HG03175 (cell line): ENCODE results near the gene DNMT3L.
"Not testable (repeated sequence)": the region's sequence is repeated elsewhere in the genome, so short reads cannot be mapped to it uniquely, and the experiment has no call there.

Source experiments
- ATAC-seq: cut with Tn5 transposase; IDR thresholded peaks from one replicate; pipeline ENCODE4 v1.9.1; 2021; ENCODE audit warnings: mild to moderate bottlenecking, moderate library complexity; ENCODE audit not compliant: unreplicated experiment

The DNMT3L gene

DNA sequence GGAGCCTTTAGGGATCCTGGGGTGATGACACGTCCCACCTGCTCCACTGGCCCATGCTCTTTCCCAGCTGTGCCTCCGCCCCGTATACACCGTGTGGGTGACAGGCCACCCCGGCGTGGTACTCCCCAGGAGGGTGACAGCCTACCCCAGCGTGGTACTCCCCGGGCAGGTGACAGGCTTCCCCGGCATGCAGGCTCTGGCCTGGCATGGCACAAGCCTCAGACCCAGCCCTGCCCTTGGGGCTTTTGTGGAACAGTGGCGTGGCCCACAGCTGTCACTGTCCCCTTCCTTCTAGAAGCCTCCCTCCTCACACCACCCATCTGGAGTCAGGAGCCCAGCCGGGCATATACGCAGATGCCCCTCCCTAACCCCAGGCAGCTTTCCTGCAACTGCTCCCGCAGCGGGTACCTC, 33.5 kb upstream of the DNMT3L start:
- ATAC-seq: no peak

GRCh38 chr21:44294391-44295162, 32.9 kb upstream of the DNMT3L start:
- no peak for ATAC-seq

GRCh38 chr21:44293551-44294231, 32.0 kb upstream of the DNMT3L start:
- ATAC-seq: no peak

DNA sequence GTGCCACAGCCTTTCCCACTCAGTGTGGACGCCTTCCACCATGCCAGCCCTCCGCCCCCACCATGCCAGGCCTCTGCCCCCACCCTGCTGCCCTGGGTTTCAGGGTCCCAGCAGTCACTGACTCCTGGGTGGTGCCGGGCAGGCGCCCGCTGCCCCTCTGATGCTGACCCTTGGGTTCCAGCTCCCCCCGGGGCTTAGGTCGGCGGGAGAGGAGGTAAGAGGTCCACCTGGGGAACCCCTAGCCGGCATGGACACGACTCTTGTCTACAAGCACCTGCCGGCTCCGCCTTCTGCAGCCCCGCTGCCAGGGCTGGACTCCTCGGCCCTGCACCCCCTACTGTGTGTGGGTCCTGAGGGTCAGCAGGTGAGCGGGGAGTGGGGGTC, 31.1 kb upstream of the DNMT3L start:
- no peak for ATAC-seq

- ATAC-seq: no peak
Observed at GRCh38 chr21:44291936-44292811, 30.5 kb upstream of the DNMT3L start.

GRCh38 chr21:44291078-44291935, 29.6 kb upstream of the DNMT3L start:
- ATAC-seq: no peak

- ATAC-seq: no peak
Observed at GRCh38 chr21:44290327-44291077, 28.8 kb upstream of the DNMT3L start.

DNA sequence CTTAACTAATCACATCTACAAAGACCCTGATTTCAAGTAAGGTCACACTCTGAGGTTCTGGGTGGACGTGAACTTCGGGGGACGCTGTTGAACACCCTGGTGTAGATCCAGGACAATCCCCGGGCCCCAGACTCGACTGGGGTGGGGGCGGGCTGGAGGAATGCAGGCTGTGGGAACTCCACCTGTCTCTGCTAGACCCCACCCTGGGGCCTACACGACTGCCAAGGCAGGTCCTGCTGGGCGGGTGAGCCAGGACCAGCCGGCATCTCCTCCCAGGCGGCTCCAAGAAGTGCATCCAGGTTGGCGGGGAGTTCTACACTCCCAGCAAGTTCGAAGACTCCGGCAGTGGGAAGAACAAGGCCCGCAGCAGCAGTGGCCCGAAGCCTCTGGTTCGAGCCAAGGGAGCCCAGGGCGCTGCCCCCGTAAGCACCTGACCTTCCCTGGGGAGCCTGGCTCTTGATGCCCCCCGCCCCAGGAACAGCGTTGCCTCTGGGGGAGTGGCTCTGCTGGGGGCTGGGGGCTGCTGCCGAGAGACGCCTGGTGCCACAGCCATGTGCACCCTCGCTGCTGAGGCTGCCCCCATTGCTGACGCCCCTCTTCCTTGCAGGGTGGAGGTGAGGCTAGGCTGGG, 27.8 kb upstream of the DNMT3L start:
- no peak for ATAC-seq

DNA sequence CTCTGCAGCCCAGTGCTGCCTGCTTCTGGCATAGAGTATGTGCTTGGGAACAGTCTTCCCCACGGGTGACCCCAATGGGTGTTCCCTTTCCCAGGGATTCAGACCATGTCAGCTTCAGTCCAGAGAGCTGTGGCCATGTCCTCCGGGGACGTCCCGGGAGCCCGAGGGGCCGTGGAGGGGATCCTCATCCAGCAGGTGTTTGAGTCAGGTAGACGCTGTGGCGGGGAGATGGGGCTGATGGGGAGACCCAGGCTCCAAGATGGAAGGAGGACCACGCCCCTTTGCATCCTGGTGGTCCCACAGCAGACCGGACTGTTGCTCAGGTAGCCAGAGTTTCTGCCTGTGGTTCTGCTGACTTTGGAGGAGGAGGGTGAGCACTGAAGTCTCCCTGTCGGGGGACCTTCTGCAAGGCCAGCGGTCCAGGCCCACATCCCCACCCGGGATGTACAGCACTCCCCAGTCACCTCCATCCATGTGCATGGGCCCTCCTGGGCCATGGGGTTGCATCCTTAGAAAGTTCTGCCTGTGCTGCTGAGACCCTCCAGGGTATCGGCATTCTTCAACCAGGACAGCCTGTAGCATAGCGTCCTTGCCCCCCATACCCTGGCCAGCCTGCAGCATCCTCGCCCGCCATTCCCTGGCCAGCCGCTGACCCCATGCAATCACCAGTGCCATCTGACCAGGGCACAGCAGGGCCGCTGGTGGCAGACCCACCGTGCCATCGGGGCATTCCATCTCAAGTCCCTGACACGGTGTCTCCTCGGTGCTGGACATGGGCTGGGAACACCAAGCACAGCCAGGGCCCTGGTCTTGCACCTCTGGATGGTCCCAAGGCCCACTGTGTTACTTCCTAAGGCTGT, 26.8 kb upstream of the DNMT3L start:
- no peak for ATAC-seq

DNA sequence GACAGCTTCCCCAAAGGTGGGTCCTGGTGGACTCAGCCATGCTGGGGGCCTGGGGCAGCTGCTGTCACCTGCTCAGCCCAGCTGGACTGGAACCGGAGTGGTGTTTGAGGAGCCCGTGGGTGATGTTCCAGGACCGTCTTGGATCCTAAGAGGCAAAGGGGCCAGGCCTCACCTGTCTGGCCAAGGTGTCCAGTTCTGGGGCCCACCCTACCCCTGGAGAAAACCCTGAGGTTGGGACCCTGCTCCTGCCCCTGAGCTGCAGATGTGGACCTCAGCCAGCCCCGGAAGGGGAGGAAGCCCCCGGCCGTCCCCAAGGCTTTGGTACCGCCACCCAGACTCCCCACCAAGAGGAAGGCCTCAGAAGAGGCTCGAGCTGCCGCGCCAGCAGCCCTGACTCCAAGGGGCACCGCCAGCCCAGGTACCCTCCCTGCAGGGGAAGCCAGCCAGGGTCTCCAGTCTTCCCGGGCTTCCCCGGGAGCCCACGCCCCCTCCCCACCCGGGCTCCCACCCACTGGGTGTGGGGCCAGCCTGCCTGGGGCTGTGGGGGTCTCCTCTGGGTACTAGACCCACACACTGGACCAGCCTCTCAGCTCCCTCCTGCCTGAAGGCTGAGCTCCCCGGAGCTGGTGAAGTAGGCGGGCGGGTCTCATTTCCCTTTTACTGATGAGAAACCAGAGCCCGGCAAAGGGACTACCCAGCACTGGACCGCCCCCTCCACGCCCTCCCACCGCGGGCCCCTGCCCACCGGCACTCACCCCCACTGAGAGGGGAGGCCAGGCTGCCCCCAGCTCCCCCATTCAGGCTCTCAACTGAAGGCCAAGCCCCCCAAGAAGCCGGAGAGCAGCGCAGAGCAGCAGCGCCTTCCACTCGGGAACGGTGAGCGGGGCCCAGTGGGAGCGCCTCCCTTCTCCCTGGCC, 25.3 kb upstream of the DNMT3L start:
- ATAC-seq: no peak

DNA sequence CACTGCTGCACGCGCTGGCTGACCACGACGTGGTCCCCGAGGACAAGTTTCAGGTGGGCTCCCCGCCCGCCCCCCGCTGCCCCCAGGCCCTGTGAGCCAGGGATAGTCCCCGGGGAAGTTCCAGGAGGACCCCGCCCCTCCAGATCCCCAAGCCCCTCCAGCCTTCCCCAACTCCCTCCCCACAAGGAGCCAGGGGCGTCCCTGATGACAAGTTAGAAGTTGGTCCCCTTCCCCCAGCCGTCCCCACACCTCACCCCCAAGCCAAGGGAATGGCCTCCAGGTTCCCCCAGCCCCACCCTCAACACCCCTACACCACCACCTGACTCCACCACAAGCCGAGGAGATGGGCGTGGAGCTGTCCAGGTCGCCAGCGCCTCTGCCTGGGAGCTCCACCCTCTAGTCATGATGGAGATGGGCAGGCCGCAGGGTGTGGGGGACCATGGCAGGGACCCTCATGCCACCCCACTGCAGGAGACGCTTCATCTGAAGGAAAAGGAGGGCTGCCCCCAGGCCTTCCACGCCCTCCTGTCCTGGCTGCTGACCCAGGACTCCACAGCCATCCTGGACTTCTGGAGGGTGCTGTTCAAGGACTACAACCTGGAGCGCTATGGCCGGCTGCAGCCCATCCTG, 24.5 kb upstream of the DNMT3L start:
- no peak for ATAC-seq

DNA sequence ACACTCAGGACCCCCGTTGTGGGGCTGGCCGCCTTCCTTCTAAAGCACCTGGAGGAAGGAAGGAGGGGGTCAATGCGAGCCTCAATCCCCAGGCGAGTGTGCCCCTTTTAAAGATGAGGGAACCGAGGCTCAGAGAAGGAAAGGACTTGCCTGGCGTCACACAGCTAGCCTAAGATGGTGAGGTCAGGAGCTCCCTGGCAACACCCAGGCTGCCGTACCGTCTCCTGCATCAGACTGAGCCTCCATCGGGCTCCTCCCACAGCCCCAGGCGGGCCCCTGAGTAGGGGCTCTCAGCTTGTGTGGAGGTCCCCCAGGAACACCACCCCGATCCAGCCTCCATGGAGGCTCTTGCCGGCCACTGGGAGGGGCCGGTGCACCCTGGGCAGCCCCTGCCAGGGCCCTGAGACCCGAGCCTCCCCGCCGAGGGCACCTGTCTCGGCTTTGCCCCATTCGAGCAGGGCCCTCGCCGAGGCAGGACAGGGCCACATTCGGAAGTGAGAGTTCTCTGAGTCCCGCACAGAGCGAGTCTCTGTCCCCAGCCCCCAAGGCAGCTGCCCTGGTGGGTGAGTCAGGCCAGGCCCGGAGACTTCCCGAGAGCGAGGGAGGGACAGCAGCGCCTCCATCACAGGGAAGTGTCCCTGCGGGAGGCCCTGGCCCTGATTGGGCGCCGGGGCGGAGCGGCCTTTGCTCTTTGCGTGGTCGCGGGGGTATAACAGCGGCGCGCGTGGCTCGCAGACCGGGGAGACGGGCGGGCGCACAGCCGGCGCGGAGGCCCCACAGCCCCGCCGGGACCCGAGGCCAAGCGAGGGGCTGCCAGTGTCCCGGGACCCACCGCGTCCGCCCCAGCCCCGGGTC, 23.7 kb upstream of the DNMT3L start, which contains the start of gene AIRE:
AIRE (plus strand) TSS at position 739 of the 855 bp plus-strand sequence. CDS start 131 bp downstream, outside the sequence.
- ATAC-seq: no peak

DNA sequence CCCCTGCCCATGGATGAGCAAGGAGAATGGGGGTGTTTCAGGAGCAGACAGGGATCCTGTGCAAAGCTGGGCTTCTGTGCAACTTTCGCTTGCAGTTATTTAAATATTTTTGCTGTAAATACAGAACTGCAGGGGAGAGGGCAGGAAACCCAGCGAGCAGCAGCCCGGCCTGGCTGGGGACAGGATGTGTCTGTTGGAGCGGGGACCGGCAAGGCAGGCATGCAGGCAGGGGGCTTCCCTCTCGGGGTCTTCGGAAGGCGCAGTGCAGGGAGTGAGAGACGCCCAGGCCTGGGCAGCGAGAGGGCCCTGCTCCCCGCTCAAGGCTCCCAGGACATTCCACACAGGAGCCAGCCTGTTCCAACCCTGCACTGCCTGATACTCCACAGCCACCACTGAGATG, 22.3 kb upstream of the DNMT3L start:
- ATAC-seq: no peak

GRCh38 chr21:44283211-44283785, 21.6 kb upstream of the DNMT3L start:
- not testable (repeated sequence) for ATAC-seq

GRCh38 chr21:44282370-44282769, 20.7 kb upstream of the DNMT3L start:
- no peak for ATAC-seq

DNA sequence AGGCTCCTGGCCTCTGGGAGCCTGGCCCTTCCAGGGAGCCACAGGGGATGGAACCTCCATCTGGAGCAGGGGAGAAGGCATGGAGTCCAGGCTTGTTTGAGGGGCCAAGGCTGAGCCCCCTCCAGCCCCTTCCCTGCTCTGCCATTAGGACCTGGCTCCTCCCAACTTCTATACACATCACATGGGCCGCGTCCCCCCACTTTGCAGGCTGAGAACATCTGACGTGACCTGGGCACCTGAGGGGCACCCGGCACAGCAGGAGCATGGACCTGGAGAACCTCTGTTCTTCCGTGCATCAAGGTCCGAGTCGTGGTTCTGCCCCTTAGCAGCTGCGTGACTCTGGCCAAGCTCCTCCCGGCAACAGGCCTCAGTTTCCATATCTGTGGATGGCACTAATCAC, 20.1 kb upstream of the DNMT3L start:
- no peak for ATAC-seq
